Activated T-helper 9 cell treated with anti-CD3 and anti-CD28 coated beads, Interleukin-2, amount 50 U/mL, for 16 hours (primary cell): Measurements from ENCODE around the gene MLST8.

ENCODE experiments used
- DNase-seq: peaks from one replicate; pipeline ENCODE4 v3.0.0-alpha.2; 2020; ENCODE audit warnings: low read depth

Gene MLST8

GRCh38 chr16:2205104-2205966 lies at the start of gene MLST8:
MLST8 (plus strand) TSS chr16:2205454; CDS start chr16:2206086, 632 bp downstream.
- peak; percentile 87 for DNase-seq

GRCh38 chr16:2155977-2156848 lies 49.0 kb upstream of the MLST8 start:
- DNase-seq, result no peak

DNA sequence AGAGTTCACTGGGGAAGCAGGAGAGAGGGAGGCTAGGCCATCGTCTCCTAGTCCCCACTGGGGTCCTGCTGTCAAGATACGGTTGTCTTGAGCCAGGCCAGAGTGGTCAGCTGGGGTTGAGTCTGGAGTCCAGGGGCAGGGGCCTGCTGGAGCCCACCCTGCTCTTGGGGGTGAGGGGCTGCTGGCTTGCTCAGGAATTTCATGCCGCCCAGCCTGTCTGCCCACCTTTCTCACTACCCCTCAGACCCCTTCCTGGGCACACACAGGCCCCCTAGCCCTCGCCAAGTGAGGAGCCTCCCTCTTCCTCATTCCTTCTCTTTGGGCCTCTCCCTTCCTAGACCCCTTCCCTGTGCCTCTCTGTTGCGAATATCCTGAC lies 48.4 kb upstream of the MLST8 start:
- no peak for DNase-seq

DNA sequence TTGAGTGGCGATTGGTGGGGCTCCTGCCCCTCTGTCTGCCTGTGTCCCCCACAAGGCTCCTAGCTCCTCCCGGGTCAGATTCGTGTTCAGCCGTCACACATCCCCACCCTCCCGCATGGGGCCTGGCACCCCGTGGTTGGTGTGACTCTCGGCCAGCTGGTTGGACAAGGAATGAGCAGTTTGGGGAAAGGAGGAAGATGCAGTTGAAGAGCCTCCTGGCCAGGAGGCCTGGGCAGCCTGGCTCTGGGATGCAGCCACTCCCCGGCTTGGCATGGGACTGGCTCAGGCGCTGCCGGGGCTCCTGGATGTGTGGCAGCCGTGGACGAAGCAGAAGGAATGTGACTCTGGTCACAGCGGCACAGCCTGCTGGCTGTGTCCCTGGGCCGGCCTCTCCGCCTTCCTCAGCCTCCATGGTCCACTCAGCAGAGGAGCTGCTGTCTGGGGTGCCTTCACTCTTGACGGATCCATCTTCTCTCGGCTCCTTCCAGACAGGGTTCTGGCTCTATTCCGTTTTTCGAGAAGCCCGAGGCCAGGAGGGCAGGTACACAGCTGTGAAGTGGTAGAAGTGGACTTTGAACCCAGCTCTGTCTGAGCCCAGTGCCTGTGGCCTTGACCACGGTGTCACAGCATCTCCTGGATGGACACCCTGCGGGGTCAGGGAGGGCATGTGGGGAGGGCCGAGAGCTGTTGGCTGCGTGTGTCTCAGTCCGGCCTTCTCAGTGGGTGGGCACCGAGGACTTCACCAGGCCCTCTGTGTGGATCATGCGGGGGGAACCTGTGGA lies 47.6 kb upstream of the MLST8 start:
- no peak for DNase-seq

DNA sequence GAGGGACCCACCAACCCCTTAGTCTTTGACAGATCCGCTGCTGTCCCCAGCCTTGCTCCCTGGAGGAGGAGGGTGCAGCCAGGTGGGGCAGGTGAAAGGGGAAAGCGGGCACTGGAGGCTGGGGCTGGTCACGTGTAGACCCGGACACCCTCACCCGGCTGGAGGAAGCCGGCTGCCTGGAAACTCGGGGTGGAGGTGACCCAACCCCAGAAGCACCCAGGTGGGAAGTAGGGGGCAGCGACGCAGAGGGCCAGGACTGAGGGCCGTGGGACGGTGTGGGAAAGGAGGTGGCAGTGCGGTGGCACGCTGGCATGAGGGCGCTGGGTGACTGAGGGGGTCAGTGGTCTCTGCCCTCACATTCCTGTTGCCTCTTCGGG lies 47.0 kb upstream of the MLST8 start:
- DNase-seq, result no peak

DNA sequence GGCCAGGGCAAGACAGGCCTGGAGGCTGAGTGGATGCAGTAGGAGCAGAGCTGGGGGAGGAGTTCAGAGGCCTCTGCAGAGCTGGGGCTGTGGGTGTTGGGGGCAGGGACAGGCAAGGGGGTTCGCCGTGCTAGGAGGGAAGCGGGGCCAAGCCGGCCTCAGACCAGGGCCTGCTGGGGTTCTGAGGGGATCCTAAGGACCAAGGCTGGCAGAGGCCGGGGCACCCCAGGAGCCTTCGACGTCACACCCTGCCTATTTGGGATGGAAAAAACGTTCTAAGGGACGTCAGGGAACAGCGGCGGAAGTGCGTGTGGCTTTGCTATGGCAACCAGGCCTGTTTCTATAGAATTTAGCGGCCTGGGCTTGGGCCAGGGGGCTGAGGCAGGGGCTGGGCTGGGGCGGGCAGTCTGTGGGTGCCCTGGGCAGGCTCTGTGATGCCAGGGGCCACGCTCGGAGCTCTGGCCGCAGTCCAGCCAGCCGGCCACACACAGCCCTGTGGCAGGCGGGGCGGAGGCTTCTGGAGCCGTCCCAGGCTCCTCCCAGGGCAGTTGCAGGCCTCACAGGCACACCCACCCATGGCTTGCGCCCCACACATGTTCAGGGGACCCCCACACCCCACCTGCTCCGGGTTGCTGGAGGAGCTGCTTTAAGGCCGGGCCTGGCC lies 45.9 kb upstream of the MLST8 start:
- no peak for DNase-seq

DNA sequence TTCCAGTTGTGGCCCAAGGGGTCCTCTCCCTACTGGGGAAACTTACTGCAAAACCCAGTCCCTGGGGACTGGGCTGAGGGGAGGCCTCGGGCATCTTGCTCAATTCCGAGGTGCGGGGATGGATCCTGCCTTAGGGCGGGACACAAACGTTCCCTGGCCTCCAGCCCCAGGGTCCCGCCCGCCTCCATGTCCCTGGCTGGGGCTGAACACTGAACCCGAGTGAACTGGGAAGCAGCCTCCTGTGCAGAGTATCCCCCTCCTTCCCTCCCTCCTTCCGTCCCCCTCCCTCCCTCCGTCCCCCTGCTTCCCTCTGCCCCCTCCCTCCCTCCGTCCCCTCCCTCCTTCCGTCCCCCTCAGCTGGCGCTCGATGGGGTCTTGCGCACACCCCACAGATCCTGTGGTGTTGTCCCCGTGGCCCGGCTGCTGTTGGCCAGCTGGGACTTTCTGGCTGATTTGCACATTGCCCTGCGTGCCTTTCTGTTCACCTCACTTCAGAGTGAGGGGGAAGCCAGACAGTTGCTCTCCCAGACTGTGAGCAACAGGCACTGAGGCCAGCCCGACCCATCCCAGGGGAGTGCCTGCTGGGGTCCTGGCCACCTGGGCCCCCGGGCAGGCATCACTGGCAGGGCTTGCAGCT lies 44.2 kb upstream of the MLST8 start:
- DNase-seq, result no peak

DNA sequence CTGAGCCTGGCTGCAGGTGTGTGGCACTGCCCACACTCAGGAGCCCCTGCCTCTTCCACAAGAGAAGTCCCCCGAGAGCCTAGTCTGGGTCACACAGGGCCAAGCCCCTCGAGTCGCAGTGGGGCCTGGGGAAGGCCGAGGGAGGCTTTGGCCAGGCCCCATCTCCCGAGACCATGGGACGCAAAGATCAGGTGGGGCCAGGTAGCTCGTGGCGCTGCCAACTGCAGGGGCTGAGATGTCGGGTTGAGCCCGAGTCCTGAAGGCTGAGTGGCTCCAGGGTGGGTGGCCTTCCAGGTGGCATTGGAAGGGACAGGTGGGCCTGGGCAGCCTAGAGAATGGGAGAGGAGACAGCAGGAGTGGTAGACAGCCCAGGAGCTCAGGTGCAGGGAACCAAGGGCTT lies 43.3 kb upstream of the MLST8 start:
- DNase-seq, result no peak

DNA sequence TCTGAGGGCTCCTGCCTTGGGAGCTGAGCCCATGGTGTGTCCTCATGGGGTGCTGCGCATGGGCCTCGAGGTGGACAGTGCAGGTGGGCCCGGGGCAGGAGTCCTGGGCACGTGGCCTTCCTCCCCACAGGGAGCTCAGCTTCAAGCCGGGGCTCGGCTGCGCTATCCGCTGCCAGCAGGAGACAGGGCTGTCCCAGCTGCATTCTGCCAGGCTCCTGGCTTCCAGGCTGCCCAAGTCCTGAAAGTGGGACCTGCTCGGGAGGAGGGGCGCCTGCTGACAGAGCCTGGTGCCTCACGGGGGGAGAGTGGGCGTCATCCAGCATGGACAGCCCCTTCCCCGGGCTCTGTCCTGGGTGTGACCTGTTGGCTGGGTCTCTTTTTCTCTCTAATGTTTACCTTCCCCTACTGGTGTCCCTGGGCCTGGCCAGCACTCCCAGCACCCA lies 42.6 kb upstream of the MLST8 start:
- no peak for DNase-seq

DNA sequence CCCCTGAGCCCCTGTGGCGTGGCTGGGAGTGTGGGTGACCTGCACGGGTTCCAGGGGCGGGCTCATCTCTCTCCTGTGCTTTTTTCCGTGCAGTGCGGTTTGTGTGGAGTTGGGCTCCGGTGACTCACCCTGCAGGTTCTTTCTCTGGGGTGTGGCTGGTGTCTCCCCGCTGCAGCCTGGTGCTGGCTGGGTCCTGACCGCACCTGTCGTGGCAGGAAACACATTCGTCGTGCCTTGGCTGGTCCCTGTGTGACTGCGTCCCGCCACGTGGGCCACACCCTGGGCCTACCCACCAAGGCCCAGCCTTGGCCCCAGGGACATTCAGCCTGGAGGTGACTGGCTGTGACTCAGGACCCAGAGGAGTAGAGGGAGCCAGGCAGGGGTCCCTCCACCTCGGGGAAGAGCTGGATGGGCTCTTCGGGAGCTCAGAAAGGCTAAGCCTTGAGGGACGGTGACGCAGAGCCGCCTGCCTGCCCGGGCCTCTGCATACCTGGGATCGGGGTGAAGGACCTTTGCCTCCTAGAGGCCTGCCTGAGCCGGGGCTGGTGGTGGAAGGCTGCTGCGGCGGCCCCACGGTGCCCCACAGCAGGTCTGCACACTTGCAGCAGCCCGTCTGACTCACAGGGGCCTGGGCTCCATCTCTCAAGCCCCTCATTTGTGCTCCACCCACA lies 41.9 kb upstream of the MLST8 start:
- DNase-seq, result no peak

DNA sequence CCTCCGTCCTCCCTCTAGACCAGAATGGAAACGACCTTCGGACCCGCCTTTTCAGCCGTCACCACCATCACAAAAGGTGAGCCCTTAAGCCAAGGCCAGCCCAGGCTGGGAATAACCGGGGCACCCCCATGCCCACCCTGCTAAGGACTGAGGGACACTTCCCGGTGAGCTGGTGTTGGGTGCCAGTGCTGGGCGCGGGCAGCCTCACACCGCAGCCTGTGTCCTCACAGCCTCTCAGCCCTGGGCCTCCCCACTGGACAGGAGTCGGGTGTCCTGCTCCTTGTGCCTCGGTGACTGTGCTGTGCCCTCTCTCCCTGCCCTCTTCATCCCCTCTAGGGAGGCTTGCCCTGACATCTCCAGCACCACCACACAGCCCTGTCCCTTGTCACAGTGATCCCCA lies 39.4 kb upstream of the MLST8 start:
- DNase-seq, result no peak

DNA sequence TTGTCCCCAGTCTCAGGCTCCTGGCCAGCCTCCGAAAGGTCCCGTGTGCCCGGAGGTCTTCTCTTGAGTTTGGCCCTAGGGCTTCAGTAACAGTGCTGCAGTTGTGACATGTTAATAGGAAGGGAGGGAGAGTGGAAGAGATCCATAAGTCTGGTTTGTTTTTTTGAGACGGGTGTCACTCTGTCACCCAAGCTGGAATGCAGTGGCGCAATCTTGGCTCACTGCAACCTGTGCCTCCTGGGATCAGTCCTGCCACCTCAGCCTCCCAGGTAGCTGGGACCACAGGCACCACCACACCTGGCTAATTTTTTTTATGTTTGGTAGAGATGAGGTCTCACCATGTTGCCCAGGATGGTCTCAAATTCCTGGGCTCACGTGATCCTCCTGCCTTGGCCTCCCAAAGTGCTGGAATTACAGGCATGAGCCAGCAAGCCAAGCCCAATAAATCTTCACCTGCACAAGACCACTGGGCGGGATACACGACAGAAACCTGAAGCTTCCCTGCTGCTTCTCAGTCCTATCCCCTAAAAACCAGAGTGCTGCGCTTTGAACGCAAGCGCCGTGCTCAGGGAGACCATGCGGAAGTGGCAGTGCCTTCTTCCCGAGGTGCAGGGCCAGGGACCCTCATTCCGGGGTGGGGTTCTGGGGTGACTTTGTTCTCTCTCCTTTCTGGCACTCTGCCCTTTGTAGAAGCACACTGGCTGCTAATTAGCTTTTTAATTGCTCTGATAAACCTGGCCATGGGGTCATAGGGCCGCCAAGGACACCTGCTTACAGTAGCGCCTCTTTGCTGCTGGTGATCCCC lies 38.8 kb upstream of the MLST8 start:
- no peak for DNase-seq

DNA sequence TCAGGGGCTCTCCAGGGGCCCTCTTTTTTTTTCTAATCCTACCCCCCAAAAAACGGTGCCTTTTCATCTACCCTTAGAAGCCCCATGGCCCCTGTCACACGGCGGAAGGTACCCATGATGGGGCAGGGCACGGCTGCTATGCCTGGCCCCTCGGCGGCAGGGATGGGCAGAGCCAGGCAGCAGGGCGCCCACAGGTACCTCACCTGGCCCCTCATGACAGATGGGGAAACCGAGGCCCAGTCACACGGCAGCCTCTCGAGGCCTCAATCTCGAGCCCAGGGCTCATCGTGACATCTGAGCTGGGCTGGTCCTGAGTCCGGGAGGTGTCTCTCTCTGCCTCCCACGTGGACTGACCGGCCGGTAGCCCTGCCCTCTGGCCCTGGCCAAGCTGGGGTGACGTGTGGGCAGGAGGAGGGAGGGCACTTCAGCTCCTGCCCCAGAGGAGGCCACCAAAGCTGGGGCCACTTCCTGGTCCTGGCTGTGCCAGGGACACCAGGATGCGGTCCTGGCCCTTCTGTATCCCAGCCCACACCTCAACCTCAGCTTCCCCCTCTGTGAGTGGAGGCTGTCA lies 38.1 kb upstream of the MLST8 start:
- DNase-seq, result no peak

GRCh38 chr16:2170080-2170479 lies 35.2 kb upstream of the MLST8 start:
- no peak for DNase-seq

DNA sequence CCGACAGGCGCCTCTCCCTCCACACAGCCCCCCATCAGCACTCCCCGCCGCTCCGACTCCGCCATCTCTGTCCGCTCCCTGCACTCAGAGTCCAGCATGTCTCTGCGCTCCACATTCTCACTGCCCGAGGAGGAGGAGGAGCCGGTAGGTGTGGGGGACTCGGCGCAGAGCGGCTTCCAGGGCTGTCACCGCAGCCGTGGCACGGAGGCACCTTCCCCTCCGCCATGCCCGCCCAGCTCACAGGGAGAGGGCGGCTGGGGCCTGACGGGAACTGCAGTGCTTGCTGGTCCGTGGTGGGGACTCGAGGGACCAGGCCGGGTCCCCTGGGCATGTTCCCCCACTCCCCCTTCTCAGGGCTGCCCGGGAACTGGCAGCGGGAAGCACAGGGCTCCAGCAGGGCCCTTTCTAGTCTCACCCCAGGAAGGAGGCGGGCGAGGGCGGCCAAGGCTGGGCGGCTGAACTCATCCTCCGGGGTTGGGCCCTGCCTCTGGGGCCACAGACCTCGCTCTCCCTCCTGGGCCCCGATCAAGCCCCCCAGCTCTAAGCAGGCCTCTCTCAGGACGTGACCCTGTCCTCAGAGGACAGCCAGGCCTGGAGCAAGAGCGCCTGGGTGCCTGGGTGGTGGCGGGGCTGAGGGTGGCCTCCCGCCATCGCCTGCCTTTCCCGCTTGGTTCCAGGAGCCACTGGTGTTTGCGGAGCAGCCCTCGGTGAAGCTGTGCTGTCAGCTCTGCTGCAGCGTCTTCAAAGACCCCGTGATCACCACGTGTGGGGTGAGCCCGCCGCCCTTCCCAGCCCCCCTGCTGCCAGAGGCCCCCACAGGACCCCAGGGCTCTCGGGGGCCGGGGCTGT lies 34.4 kb upstream of the MLST8 start:
- DNase-seq, result no peak

DNA sequence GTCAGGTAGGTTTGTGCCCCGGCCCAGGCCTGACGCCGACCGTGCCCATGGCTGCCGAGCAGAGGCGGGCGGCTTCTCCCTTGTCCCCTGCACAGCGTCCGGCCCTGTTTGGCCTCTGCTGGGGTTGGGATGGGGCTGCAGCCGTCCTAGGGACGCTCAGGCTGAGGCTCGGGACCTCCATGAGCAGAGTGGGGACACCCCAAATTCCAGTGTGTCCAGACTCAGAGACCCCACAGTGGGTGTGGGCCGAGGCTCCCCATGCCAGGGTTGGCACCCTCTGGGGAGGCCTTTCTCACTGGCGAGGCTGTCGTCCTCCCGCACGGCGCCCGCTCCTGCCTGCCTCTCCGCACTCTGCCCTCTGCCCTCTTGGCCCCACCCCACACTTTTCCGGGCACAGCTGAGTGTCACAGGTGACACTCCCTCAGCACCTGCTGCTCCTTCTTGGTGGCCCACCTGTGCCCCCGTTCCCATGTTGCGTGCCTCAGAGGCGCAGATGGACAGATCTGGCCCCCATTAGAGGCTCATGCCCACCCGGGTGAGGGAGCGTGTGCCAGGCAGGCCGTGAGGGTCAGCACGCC lies 33.6 kb upstream of the MLST8 start:
- DNase-seq, result no peak

DNA sequence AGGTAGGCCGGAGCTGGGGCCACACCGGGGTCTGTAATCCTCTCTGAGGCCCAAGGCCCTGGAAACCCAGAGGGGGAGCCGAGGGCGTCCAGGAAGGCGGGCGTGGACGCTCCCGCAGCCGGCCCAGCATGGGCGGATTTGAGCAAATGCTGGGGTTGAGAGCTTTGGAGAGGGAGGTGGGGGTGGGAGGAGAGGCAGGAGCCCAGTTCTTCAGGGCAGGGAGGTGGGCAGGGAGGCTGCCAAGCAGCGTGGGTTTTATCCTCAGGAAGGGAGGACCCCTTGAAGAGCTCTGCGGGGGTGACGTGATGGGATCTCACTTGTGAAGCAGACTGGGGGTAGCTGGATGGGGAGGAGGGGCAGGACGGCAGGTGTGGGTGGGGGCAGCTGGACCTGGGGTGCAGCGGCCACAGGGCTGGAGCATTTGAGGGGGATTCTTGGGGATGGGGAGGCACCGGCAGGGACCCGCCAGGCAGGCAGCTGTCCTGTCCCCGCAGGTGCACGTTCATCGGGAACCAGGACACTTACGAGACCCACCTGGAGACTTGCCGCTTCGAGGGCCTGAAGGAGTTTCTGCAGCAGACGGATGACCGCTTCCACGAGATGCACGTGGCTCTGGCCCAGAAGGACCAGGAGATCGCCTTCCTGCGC lies 32.4 kb upstream of the MLST8 start:
- DNase-seq, result no peak

DNA sequence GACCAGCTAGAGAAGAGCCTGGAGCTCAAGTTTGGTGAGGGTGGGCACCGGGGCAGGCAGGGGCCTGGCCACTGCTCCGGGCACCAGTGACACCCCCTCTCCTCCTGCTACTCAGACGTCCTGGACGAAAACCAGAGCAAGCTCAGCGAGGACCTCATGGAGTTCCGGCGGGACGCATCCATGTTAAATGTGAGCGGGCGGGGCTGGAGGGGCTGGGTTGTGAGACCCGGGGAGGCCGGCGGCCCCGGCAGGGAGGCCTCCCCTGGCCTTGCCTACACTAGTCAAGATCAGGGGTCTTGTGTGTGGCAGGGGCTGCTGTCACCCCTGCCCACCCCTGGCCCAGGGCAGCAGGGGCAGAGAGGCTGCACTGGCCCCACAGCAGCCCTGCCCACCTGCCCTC lies 31.9 kb upstream of the MLST8 start:
- no peak for DNase-seq
